ENCODE measurements around the gene APOBEC3B.
"Not testable (repeated sequence)": the region's sequence is repeated elsewhere in the genome, so short reads cannot be mapped to it uniquely, and the experiment has no call there.

The APOBEC3B gene

GRCh38 chr22:38981992-38982927 is at the start of gene APOBEC3B:
Gene APOBEC3B (plus strand): TSS chr22:38982347. CDS start chr22:38982454, 107 bp downstream.
- DNase-seq, result no peak

GRCh38 chr22:38935023-38935422 is 47.1 kb upstream of the APOBEC3B start:
- DNase-seq, result peak in 1 of 2 experiments; percentile 11

- no peak for DNase-seq
Measured at GRCh38 chr22:38935616-38936015, 46.5 kb upstream of the APOBEC3B start.

- no peak for DNase-seq
Measured at GRCh38 chr22:38936562-38936961, 45.6 kb upstream of the APOBEC3B start.

- DNase-seq, result no peak
Measured at GRCh38 chr22:38937036-38937435, 45.1 kb upstream of the APOBEC3B start.

GRCh38 chr22:38937541-38937940 is 44.6 kb upstream of the APOBEC3B start:
- no peak for DNase-seq

GRCh38 chr22:38938221-38938620 is 43.9 kb upstream of the APOBEC3B start:
- no peak for DNase-seq

- no peak for DNase-seq
Measured at GRCh38 chr22:38938925-38939324, 43.2 kb upstream of the APOBEC3B start.

- DNase-seq, result no peak
Measured at GRCh38 chr22:38940811-38941384, 41.2 kb upstream of the APOBEC3B start.

GRCh38 chr22:38941488-38941987 is 40.6 kb upstream of the APOBEC3B start:
- no peak for DNase-seq

GRCh38 chr22:38942702-38943101 is 39.4 kb upstream of the APOBEC3B start:
- DNase-seq, result no peak

- DNase-seq, result no peak
Measured at GRCh38 chr22:38943201-38943600, 38.9 kb upstream of the APOBEC3B start.

- DNase-seq, result no peak
Measured at GRCh38 chr22:38943882-38944281, 38.3 kb upstream of the APOBEC3B start.

GRCh38 chr22:38944653-38945052 is 37.5 kb upstream of the APOBEC3B start:
- no peak for DNase-seq

- not testable (repeated sequence) for DNase-seq
Measured at GRCh38 chr22:38945706-38946338, 36.3 kb upstream of the APOBEC3B start.

GRCh38 chr22:38946771-38947170 is 35.4 kb upstream of the APOBEC3B start:
- DNase-seq, result no peak

- no peak for DNase-seq
Measured at GRCh38 chr22:38947321-38948140, 34.6 kb upstream of the APOBEC3B start.

- no peak for DNase-seq
Measured at GRCh38 chr22:38948181-38948940, 33.8 kb upstream of the APOBEC3B start.

GRCh38 chr22:38949889-38950405 is 32.2 kb upstream of the APOBEC3B start:
- DNase-seq, result no peak

- no peak for DNase-seq
Measured at GRCh38 chr22:38950527-38951295, 31.4 kb upstream of the APOBEC3B start.

- DNase-seq, result no peak
Measured at GRCh38 chr22:38951734-38952133, 30.4 kb upstream of the APOBEC3B start.

Data from NCI-H526 (cell line).